ENCODE data around the gene CASZ1. TPM values are rescaled to one million over a fixed set of nuclear protein-coding genes. Genes with fewer than 3 reads are reported as not detected.

CASZ1 gene
- total RNA-seq, 1 donor from 2014 or later, result 63.6 TPM

DNA sequence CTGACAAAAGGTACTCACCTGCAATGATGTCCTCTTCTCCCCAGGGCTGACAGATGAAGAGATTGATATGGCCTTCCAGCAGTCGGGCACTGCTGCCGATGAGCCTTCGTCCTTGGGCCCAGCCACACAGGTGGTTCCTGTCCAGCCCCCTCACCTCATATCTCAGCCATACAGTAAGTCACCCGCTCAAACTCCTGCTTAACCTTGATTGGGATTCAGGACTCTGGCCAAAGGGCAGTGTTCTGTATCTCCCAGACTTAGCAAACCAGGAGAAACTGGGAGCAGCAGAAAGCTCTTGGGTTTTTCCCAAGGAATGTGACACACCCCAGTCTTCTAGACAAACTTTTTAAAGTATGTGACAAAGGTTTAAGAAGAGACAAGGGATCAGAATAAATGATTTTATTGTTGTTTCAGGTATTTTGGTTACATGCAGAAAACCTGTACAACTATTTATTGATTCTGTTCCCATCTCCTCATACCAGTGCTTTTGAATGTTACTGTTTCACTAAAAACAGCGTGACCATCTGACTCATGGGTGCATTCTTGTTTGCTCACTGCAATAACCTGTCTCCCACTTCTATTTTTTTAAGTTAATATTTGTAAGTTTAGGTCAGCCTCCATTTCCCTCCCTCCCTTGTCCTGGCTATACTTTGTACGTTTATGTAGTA, 197.1 kb downstream of the CASZ1 start:
- TF ChIP-seq, protein P1, sequence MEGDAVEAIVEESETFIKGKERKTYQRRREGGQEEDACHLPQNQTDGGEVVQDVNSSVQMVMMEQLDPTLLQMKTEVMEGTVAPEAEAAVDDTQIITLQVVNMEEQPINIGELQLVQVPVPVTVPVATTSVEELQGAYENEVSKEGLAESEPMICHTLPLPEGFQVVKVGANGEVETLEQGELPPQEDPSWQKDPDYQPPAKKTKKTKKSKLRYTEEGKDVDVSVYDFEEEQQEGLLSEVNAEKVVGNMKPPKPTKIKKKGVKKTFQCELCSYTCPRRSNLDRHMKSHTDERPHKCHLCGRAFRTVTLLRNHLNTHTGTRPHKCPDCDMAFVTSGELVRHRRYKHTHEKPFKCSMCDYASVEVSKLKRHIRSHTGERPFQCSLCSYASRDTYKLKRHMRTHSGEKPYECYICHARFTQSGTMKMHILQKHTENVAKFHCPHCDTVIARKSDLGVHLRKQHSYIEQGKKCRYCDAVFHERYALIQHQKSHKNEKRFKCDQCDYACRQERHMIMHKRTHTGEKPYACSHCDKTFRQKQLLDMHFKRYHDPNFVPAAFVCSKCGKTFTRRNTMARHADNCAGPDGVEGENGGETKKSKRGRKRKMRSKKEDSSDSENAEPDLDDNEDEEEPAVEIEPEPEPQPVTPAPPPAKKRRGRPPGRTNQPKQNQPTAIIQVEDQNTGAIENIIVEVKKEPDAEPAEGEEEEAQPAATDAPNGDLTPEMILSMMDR (IDR thresholded peaks at IDR 0.05), result no peak
- DNase-seq (no peak), ATAC-seq (peak; percentile 58)
- intact Hi-C loops (cut with DNase I), result no loop called here
- Histone ChIP-seq H3K4me1 (peaks cover 8% of the 10 kb centered on the region), H3K9me3 (no peaks in the 10 kb centered on the region), H3K27ac (no peak overlapping the region), H3K36me3 (no peaks in the 10 kb centered on the region), H3K4me3 (no peak overlapping the region), H3K27me3 (no peaks in the 10 kb centered on the region)

DNA sequence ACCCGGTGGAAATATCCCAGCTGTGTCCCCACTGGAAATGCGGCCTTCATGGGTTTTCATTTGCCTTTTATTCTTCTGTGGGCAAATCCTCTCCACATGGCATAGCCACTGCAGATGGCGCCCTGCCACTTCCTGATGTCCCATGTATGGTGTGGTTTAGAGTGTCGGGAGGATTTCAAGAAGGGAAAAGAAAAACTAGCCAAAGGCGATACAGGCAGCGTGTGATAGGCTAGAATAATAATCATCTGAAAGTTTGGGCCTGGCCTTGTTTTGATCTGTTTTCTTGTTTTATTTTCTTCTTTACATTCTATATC, 198.1 kb downstream of the CASZ1 start:
- Histone ChIP-seq H3K9me3 (no peaks in the 10 kb centered on the region), H3K4me3 (no peak overlapping the region), H3K27me3 (no peaks in the 10 kb centered on the region), H3K4me1 (peaks cover 8% of the 10 kb centered on the region), H3K27ac (no peak overlapping the region), H3K36me3 (no peaks in the 10 kb centered on the region)
- DNase-seq (no peak), ATAC-seq (peak; percentile 31)
- TF ChIP-seq, protein P1 (IDR thresholded peaks at IDR 0.05), result no peak
- intact Hi-C loops (cut with DNase I), result no loop called here

DNA sequence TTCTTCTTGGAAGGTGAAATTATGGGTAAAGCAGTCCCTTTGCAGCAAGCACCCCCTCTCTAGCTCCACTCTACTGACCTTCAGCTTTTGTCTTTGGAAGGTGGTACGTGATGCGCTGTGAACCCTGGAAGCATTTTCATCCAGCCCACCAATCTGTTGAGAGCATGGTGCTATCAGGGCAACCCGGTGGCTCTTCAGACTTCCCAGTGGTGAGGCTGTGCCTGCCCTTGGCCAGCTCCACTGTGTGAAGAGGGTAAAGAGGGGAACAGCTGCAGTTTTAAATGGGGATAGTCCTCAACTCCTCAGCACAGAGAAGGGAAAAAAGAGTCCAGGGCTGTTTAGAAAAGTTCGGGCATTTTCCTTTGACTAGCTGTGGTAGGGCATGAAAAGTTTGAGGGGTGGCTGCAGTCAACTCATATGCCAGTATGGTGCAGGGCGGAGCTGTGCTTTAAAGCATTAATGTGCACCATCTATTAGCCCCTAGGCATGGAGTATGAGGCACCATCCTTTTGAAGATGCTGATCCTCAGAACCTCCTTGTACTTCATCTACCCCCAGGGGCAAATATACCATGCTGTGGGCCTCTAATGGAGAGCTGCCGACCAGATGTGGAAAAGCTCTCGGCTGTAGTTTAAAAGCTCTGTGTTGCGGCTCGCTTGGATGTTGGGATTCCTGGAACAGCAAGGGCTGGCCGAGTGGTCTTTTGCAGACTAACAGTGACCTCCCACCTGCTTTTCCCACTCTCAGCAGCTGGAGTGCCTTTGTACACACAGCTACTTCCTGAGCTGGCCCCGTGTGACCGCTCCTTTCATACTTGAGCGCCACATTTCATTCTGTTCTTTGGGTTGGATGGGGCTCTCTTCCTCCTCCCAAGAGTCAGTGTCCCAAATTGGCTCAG, 198.7 kb downstream of the CASZ1 start:
- Histone ChIP-seq H3K27ac (no peak overlapping the region), H3K27me3 (no peaks in the 10 kb centered on the region), H3K36me3 (no peaks in the 10 kb centered on the region), H3K4me1 (peaks cover 8% of the 10 kb centered on the region), H3K9me3 (no peaks in the 10 kb centered on the region), H3K4me3 (no peak overlapping the region)
- peak; percentile 36 for ATAC-seq
- intact Hi-C loops (cut with DNase I), result no loop called here
- DNase-seq, result no peak
- TF ChIP-seq, protein P1 (IDR thresholded peaks at IDR 0.05), result no peak

DNA sequence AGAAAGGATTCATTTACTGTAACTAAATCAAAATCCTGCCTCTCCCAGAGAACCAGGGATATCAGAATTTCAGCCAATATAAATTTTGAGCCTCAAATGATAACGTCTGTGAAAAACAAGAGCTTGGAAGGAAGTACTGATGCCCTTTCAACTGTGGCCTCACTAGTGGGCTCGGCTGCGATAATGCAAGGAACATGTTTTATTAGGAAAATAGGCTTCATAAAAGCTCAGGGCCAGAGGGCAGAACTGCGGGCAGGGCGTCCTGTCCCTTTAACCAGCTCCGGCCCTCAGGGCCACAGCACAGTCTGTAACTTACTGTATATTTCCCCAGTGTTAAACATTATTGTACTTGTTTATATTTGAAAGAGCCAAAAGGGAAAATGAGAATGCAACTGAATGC, 199.7 kb downstream of the CASZ1 start:
- no peaks in the 10 kb centered on the region for H3K36me3 ChIP-seq
- ATAC-seq, result no peak
- H3K27me3 ChIP-seq, result no peaks in the 10 kb centered on the region
- no peak for DNase-seq
- intact Hi-C loops (cut with DNase I), result no loop called here
- no peak overlapping the region for H3K4me3 ChIP-seq
- no peak overlapping the region for H3K27ac ChIP-seq
- peaks cover 9% of the 10 kb centered on the region for H3K4me1 ChIP-seq
- H3K9me3 ChIP-seq, result no peaks in the 10 kb centered on the region
- TF ChIP-seq, protein P1 (IDR thresholded peaks at IDR 0.05), result no peak

DNA sequence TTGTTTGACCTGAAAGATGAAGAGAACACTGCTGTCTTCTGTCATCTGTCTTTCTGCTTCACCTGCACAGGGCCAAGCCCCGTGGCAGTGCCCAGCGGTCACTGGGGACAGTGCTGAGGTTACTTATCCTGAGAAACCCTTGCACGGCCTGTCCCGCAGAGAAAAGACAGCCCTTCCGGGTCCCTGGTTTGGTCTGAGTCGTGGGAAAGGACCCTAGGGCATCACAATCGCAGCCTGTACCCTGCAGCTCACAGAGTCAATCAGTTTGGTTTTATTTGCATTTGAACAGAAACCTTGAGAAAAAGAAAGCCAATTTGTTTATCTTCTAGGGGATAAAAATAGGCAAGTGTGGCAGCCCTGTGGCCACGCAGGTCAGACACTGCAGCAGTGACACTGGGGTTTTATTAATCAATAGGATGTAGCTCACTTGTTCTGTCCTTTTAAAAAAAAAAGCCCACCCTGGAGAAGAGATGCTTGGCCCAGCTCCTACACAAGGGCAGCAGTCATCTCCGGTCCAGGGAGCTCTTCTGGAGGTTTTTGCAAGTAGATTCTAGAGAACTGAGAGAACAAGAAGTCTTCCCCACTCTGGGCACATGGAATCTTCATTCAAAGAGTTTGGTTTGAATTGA, 201.7 kb downstream of the CASZ1 start:
- Histone ChIP-seq H3K4me1 (peaks cover 20% of the 10 kb centered on the region), H3K9me3 (no peaks in the 10 kb centered on the region), H3K27ac (no peak overlapping the region), H3K36me3 (no peaks in the 10 kb centered on the region), H3K27me3 (no peaks in the 10 kb centered on the region), H3K4me3 (no peak overlapping the region)
- intact Hi-C loops (cut with DNase I), result no loop called here
- ATAC-seq, result no peak
- TF ChIP-seq, protein P1 (IDR thresholded peaks at IDR 0.05), result no peak
- DNase-seq, result no peak
